ENCODE results near the gene AATK. TPM values are rescaled to one million over a fixed set of nuclear protein-coding genes. Genes with fewer than 3 reads are reported as not detected.
A peak's percentile ranks its signal among the peaks of the same experiment; 100 is the strongest.

The AATK gene
- total RNA-seq, 1 donor from 2014 or later = 440 TPM

- DNase-seq (ENCODE audit: low spot score) = no peak
- intact Hi-C loops (cut with DNase I) = loop anchor here (10.0 kb wide), 1 partner anchor 685 kb away; no protein-coding TSS in a partner anchor
- peak; percentile 2 for ATAC-seq
Measured at GRCh38 chr17:81109957-81110356, 56.1 kb downstream of the AATK start.

DNA sequence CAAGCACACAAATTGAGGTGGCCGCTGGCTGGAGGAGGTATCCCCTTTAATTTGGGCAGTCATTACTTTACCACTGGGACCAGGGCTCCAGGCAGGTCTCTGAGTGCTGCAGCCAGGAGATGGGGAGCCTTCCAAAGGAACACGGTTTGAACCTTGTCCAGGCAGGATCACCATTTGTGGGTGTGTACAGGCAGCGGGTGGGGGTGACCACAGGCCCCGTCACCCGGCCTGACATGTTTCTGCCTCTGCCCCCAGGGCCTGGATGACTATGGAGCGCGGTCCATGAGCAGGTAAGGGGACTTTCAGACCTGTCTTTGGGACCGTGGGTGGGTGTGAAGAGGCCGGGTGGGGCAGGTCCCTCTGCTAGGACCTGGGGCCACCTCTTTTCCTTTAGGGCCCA is 57.8 kb downstream of the AATK start:
- intact Hi-C loops (cut with DNase I) = loop anchor here (10.0 kb wide), 1 partner anchor 683 kb away; no protein-coding TSS in a partner anchor

GRCh38 chr17:81106716-81107115 is 59.3 kb downstream of the AATK start:
- ATAC-seq (no peak), DNase-seq (ENCODE audit: low spot score) (no peak)
- intact Hi-C loops (cut with DNase I) = loop anchor here (10.0 kb wide), 1 partner anchor 682 kb away; no protein-coding TSS in a partner anchor

More for the DNA sequence above, 57.8 kb downstream of the AATK start:
- no peak for DNase-seq (ENCODE audit: low spot score)
- no peak for ATAC-seq

GRCh38 chr17:81103379-81103778 is 62.6 kb downstream of the AATK start:
- no peak for DNase-seq (ENCODE audit: low spot score)
- ATAC-seq = no peak
- intact Hi-C loops (cut with DNase I) = loop anchor here (10.0 kb wide), 1 partner anchor 679 kb away; no protein-coding TSS in a partner anchor

DNA sequence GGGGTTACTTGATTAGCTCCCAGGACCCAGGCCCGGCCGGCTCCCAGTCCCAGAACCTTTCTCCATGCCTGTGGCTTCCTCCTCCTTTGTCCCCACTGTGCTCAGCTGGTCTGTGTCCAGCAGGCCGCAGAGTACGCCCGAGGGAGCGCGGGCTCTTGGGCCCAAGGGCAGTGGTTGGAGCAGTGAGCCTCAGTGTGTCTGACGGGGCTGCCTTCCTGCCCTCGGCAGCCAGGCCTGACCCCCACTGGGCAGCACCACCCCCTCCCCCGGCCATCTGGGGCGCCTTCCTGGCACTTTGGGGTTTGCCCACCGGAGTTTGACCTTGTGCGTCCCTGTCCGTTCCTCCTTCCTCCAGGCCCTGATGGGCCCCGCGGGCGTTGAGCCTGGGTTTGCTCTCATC is 63.2 kb downstream of the AATK start:
- DNase-seq (ENCODE audit: low spot score) (no peak), ATAC-seq (no peak)
- intact Hi-C loops (cut with DNase I) = loop anchor here (10.0 kb wide), 1 partner anchor 678 kb away; no protein-coding TSS in a partner anchor

DNA sequence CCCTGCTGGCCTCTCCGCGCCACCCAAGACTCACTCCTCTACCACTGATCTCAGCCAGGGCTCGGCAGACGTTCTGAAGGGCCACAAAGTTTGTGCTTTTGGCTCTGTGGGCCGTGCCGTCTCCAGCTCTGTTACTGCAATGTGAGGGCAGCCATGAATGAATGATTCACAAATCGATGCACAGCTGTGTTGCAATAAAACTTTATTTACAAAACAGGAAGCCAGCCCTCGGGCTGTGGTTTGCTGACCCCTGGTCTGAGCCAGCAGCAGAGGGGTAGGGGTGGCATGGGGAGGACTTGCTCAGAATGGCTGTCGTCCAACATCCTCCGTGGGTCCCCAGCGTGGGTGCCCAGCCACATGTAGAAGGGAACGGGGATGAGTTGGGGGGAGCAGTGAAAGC is 63.7 kb downstream of the AATK start:
- ATAC-seq = no peak
- intact Hi-C loops (cut with DNase I) = loop anchor here (10.0 kb wide), 1 partner anchor 678 kb away; no protein-coding TSS in a partner anchor
- no peak for DNase-seq (ENCODE audit: low spot score)

DNA sequence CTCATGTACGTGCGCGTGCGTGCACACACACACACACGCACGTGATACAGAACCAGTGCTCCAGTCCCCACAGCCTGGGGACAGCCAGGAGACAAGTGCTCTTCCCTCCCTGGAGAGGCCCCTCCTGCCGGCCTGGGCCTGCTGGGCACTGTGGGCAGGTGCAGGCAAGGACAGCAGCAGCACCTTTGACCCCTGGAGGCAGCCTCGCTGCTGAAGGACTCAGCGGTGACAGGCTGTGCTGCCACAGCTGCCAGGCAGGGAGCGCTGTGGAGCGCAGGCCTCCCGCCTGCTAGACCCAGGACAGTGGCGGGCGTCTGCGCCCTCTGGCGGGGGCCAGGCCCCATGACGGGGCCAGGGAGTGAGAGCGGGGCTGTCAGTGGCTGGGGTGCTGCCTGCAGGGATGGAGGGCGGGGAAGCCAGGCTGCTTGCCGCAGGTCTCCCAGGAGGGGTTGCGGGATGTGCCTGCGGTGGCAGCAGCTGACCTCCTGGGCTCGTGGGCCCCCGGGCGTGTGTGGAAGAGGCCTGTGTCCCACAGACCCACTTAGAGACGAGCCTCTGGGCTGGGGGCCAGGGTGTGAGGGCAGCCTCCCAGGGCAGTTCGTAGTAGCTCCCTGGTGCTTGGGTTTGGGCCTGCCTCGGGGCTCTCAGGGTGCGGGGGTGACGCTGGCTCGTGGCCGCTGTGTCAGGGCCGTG is 64.3 kb downstream of the AATK start:
- peak; percentile 77 for ATAC-seq
- peak; percentile 87 for DNase-seq (ENCODE audit: low spot score)
- intact Hi-C loops (cut with DNase I) = loop anchor here (10.0 kb wide), 1 partner anchor 677 kb away; no protein-coding TSS in a partner anchor

- no peak for DNase-seq (ENCODE audit: low spot score)
- intact Hi-C loops (cut with DNase I) = loop anchor here (10.0 kb wide), 1 partner anchor 676 kb away; no protein-coding TSS in a partner anchor
- no peak for ATAC-seq
Measured at GRCh38 chr17:81100668-81101067, 65.4 kb downstream of the AATK start.

GRCh38 chr17:81099888-81100287 is 66.1 kb downstream of the AATK start:
- no peak for ATAC-seq
- DNase-seq (ENCODE audit: low spot score) = no peak
- intact Hi-C loops (cut with DNase I) = loop anchor here (5.0 to 10.0 kb wide), 3 partner anchors 68 to 675 kb away; partner anchors contain the start of gene CHMP6

DNA sequence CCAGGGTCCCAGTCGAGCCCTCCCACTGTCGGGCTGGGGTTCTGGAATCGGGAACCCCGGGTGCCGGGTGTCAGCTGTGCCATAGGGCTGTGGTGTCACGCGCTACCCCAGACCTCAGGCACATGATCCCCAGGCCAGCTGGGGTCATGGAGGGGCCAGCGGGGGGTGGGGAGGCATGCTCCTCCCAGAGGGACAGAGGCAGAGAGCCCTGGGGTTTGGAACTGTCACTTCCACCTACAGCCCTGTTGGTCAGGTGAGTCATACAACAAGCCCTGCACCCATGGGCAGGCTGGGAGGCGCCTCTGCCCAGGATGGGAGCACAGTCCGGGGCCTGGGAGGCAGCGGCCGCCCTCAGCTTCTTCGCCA is 68.1 kb downstream of the AATK start:
- DNase-seq (ENCODE audit: low spot score) = no peak
- peak; percentile 2 for ATAC-seq
- intact Hi-C loops (cut with DNase I) = loop anchor here (5.0 kb wide), 2 partner anchors 66 to 106 kb away; partner anchors contain the start of gene CHMP6

DNA sequence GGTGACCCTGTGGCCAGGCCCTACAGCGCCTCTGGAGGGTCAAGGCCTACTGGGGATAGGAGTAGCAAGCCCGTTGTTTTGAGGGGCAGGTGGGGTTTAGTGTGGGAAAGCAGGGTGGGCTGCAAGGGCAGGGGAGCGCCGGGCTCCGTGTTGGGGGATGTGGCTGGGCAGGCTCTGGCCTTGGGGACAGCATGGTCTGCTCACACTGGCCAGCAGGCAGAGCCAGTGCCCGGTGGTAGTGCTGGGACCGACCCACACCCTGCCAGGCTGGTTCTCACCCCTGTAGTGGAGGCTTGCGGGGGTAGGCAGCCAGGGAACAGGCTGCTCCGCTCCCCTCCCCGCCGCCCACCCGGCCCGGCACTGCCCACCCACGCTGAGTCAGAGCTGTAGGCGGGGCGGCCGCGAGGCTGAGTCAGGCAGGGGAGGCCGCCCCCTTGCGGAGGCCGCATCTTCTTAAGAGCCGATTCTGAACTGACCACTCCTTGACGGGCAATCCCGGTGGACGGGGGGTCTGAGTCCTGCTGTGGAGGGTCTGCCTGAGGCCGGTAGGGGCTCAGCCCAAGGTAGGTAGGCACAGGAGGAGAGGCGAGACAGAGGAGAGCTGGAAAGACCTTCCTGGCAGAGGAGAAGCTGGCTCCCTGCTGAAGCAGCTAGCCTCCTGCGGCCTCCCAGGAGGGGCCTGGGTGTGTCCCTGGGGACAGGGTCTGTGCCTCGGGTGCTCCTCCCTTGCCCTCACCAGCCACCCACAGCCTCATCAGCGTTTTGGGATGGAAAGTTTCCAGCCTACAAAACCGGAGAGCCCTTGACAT is 68.7 kb downstream of the AATK start:
- DNase-seq (ENCODE audit: low spot score) (peak; percentile 90), ATAC-seq (peak; percentile 75)
- intact Hi-C loops (cut with DNase I) = loop anchor here (5.0 kb wide), 2 partner anchors 65 to 105 kb away; partner anchors contain the start of gene CHMP6

DNA sequence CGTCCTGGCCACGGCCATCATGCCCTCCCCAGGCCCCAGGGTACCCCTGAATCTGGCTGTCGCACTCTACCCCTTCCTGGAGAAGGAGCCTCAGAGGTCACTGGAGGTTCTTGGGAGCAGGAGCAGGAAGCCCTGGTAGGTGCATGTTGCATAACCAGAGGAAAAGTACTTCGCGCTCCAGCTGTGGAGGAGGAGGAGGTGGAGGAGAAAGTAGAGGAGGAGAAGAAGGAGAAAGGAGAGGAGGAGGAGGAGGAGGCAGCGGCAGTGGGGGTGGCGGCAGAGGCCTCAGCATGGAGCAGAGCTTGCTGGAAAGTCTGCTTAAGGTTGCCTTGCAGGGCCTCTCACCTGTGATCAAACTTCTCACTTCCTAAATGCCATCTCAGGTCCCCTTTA is 69.3 kb downstream of the AATK start:
- intact Hi-C loops (cut with DNase I) = loop anchor here (5.0 kb wide), 2 partner anchors 64 to 104 kb away; partner anchors contain the start of gene CHMP6
- ATAC-seq = no peak
- no peak for DNase-seq (ENCODE audit: low spot score)

- intact Hi-C loops (cut with DNase I) = loop anchor here (5.0 kb wide), 2 partner anchors 63 to 103 kb away; partner anchors contain the start of gene CHMP6
- DNase-seq (ENCODE audit: low spot score) (no peak), ATAC-seq (no peak)
Measured at GRCh38 chr17:81095383-81095762, 70.6 kb downstream of the AATK start.

DNA sequence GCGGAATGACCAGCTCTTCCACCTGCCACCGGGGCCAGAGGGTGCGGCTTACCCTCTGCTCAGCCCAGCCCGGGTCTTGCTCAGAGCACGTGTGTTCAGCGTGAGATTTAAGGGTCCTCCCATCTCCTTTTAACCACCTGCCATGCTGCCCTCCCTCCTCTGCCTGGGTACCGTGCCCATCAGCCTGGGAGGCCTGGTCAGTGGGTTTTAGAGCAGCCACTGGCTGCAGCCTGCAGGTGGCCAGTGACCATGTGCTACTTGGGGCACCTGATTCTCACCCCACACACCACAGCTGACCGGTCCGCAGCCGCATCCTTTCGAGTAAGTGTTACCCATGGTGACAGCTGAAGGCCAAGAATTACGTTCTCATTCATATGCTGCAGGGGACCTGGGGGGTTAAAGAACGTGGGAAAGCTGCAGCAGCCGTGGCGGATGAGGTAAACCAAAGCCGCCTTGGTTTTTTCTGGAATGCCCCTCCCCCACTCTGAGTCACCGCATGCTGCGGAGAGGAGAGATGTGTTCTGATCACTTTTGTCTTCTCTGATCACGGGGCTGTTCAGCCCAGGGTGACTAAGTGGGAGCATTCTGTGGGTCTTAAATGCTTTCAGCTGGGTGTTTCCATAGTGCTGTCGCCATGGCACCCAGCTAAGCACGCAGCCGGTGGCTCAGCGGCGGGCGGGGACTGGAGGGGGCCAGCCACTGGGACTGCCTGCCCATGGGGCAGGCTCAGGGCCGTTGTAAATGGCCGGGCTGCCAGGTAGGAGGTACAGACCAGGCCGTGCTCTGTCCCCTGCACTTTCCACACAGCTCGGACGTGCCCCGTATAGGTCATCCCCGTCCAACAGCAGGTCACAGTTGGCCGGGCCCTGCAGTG is 71.3 kb downstream of the AATK start:
- peak; percentile 90 for DNase-seq (ENCODE audit: low spot score)
- peak; percentile 74 for ATAC-seq
- intact Hi-C loops (cut with DNase I) = loop anchor here (5.0 kb wide), 2 partner anchors 62 to 102 kb away; partner anchors contain the start of gene CHMP6

GRCh38 chr17:81093619-81094508 is 72.2 kb downstream of the AATK start:
- ATAC-seq (no peak), DNase-seq (ENCODE audit: low spot score) (no peak)
- intact Hi-C loops (cut with DNase I) = no loop called here

- no peak for DNase-seq (ENCODE audit: low spot score)
- no peak for ATAC-seq
- intact Hi-C loops (cut with DNase I) = no loop called here
Measured at GRCh38 chr17:81092518-81093095, 73.4 kb downstream of the AATK start.

All from sciatic nerve (tissue), 2 donors.